ENCODE measurements around the gene ACTR3. TPM values are rescaled to one million over a fixed set of nuclear protein-coding genes. Genes with fewer than 3 reads are reported as not detected.
"Not testable (repeated sequence)": the region's sequence is repeated elsewhere in the genome, so short reads cannot be mapped to it uniquely, and the experiment has no call there.

ACTR3 gene
- total RNA-seq, 1 donor from 2014 or later, result 155 TPM

DNA sequence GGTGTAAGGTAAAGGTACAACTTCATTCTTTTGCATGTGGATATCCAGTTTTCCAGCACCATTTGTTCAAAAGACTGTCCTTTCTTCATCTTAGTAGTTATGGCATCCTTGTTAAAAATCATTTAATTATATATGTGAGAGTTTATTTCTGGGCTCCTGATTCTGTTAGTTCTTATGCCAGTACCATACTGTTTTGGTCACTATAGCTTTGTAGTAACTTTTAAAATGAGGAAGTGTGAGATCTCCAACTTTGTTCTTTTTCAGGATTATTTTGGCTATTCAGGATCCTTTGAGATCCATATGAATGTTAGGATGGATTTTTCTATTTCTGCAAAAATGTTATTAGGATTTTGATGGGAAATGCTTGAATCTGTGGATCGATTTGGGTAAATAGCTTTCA is 16.8 kb downstream of the ACTR3 start:
- no peak for DNase-seq

DNA sequence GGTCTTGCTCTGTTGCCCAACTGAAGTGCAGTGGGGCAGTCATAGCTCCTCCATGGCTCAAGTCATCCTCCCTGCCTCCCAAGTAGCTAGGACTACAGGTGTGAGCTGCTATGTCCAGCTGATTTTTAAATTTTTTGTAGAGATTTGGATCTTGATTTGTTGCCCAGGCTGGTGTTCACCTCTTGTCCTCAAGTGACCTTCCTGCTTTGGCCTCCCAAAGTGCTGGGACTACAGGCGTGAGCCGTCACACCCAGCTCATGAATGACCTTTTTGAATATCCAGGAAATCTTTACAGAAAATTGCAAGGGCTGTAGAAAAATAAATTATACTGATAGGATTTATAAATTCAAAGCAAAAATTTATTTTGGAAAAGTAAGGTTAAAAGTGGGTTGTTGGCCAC is 17.4 kb downstream of the ACTR3 start:
- DNase-seq, result no peak

DNA sequence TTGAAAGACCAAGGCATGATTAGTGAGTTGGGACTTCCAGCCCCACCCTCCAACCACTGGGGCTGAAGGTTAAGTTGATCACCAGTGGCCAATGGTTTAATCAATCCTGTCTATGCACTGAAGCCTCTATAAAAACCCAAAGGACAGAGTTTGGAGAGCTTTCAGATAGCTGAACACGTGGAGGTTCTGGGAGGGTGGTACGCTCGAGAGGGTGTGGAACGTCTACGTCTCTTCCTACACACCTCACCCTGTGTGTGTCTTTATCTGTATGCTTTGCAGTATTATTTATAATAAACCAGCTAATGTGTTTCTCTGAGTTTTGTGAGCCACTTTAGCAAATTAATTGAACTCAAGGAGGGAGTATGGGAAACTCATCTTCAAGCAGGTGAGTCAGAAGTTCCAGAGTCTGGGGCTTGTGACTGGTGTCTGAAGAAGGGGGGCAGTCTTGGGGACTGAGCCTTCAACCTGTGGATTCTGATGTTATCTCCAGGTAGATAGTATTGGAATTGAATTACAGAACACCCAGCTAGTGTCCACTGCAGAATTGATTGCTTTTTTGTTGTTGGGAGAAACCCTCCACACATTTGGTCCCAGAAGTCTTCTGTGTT is 20.3 kb downstream of the ACTR3 start:
- no peak for DNase-seq

DNA sequence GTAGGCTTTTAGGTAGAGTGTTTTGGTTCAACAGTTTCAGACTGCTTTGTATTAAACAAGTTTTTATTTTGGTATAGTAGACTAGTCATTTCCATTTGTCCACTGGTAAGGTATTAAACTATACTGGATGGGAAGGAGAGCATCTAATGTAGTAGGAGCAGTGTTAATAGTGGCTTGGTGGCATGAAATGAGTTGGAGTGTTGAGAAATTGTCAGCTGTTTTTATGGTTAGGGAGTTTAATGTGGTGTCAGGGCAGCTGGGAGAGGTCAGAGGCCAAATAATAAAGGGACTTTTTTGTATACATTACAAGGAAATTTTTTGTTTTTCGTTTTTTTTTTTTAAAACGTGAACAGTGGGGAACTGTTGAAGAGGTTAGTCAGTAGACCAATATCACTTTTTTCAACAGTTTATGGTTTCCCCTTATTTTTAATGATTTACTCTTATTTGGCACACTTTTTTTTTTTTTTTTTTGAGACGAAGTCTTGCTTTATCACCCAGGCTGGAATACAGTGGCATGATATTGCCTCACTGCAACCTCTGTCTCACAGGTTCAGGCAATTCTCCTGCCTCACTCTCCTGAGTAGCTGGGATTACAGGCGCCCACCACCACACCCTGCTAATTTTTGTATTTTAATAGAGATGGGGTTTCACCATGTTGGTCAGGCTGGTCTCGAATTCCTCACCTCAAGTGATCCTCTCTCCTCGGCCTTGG is 21.2 kb downstream of the ACTR3 start:
- no peak for DNase-seq

DNA sequence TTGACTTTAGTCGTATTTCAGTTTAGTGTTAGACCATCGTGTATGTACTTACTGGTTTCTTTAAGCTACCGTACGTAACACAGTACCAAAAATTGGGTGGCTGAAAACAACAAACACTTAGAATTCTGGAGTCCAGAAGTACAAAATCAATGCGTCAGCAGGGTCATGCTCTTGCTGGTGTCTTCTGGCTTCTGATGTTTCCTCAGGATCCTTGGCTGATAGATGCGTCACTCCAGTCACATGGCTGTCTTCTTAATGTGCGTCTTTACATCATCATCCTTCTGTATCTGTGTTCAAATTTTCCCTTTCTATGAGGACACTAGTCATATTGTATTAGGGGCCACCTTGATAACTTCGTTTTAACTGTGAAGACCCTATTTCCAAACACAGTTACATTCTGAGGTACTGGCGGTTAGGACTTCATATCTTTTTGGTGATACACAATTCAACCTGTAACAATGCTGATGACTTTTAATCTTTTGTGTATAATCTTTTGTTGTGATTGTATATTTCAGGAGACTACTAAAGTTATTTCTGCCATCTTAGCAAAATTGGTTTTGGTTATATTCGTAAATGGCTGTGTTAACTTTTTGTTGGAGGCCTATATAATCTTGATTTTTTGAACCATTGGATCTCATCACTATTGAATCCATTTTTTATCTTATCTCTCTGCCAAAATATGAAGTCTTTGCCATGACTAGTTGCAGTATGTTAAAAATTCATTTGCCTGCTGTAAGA is 25.4 kb downstream of the ACTR3 start:
- no peak for DNase-seq

DNA sequence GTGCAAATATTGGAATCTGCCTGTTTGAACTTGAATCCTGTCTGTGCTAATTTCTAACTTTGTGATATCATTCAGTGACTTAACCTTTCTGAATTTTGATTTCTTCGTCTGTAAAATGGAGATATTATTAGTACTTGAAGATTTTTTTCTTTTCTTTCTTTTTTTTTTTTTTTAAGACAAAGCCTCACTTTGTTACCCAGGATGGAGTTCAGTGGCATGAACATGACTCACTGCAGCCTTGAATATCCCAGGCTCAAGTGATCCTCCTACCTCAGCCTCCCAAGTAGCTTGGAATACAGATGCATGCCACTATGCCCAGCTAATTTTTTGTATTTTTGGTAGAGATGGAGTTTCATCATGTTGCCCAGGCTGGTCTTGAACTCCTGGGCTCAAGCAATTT is 28.3 kb downstream of the ACTR3 start:
- no peak for DNase-seq

DNA sequence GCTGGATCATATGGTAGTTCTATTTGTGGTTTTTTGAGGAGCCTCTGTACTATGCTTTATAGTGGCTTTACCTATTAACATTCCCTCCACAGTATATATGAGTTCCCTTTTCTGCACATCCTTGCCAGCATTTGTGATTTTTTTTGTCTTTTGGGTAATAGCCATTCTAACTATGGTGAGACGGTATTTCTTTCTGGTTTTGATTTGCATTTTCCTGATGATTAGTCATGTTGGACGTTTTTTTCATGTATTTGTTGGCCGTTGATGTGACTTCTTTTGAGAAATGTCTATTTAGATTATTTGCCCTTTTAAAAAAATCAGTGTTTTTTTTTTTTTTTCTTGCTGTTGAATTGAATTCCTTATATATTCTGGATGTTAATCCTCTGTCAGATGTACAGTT is 31.1 kb downstream of the ACTR3 start:
- DNase-seq, result no peak

DNA sequence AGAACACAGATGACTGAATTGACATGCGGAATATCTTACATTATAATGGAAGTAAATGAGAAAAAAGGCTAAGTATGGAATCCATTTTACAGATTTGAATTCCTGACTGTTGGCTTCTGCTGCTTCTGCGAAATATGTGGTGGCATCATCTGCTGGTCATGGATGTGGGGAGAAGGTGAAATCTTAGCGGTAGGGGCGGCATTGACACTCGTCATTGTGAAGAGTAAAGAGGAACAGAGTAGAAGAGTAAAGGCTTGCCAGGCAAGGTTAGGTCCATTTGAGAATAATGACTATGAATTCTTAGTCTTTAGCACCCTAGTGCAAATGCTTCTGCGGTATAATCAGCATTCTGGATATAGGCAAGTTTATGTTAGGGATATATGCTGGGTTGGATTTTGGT is 32.4 kb downstream of the ACTR3 start:
- no peak for DNase-seq

DNA sequence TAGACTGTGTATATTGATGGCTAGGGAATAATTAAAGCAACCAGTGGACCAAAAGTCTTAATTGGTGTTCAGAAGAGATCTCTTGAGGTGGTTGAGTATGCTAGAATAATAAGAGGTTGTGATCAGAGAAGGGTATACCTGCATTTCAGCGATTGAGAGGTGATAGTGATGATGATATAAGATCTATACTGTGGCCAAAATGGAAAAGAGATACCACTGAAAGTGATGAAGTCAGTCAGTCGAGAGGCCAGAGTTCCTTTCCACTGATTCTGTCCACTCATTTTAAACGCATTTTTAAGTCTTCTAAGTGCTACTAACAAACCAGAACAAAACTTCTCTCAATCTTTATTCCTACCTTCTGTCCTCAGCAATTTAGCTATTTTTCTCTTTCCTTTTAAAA is 32.9 kb downstream of the ACTR3 start:
- no peak for DNase-seq

DNA sequence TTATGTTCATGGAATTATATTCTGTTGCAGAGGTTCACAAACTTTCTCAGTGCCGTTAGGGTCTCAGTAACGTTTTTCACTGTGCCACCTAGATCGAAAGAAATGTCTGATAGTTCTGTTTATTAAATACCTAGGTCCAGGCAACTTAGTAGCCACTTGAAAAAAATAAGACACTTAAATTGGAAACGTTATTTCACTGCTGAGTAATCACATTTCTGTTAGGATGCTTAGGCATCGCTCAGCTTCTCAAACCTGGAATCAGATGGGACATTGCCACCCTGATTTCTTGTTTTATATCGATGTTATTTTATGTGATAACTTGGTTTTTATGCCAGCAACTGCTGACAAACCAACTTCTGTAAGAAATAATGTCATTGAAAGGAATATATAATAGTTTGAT is 36.0 kb downstream of the ACTR3 start:
- no peak for DNase-seq

DNA sequence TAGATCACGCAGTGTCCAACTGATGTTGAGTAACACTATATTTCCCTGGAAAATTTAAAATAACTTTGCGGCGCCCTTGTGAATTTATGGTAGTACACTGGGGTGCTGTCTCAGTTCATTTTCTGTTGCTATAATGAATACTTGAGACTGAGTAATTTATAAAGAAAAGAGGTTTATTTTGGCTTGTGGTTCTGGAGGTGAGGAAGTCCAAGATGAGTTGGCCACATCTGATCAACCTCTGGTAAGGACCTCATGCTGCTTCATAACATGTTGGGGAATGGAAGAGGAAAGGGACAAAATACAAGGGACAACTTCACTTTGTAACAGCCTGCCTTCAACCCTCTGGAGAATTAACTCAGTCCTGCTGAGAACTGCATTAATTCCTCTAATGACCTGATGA is 36.4 kb downstream of the ACTR3 start:
- no peak for DNase-seq

DNA sequence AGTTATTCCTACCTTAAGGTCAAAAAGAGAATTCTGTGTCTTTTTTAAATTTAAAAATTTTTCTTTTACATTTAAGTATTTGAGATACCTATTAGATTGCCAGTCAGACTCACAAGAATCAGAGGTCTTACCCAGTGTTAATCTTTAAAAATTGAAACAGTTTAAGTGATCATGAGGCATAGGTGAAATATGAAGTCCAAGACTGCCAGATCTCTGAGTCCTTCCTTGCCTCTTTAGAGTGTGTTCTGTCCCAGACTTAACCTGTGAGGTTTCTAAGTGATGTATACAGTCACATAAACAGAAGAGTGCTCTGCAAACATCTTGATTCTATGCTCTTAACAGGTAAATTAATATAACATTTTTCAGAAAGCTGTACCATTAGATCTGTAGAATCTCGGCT is 40.6 kb downstream of the ACTR3 start:
- DNase-seq, result no peak

DNA sequence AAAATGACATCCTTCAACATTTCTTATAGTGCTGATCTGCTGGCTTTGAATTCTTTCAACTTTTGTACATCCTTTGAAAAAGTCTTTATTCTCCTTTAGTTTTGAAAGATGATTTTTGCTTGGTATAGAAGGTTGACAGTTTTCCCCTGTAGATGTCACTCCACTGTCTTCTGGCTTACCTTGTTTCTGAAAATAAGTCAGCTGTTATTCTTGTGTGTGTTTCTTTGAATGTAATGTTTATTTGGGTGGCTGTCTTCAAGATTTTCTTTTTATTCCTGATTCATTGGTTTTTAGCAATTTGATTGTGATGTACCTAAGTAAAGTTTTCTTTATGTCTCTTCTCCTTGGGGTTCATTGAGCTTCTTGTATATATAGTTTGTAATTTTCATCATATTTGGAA is 47.6 kb downstream of the ACTR3 start:
- DNase-seq, result no peak

DNA sequence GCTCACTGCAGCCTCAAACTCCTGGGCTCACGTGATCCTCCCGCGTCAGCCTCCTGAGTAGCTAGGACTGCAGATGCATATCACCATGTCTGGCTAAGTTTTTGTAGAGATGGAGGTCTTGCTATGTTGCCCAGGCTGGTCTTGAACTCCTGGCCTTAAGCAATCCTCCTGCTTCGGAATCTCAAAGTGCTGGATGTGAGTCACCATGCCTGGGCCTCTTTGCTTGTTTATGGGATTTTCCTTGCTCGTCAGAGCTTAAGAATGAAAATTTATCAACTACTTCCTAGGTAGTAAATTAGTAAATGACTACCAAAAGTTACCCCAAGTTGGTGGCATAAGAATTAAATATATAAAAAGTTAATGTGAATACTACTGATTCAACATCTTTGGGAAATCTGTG is 51.0 kb downstream of the ACTR3 start:
- no peak for DNase-seq

DNA sequence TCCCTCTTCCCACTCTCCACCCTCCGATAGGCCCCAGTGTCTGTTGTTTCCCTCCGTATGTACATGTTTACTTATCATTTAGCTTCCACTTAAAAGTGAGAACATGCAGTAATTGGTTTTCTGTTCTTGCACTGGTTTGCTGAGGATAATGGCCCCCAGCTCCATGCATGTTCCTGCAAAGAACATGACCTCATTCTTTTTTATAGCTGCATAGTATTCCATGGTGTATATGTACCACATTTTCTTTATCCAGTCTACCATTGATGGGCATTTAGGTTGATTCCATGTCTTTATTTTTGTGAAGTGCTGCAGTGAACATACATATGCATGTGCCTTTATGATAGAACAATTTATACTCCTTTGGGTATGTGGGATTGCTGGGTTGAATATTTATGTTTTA is 55.9 kb downstream of the ACTR3 start:
- not testable (repeated sequence) for DNase-seq

DNA sequence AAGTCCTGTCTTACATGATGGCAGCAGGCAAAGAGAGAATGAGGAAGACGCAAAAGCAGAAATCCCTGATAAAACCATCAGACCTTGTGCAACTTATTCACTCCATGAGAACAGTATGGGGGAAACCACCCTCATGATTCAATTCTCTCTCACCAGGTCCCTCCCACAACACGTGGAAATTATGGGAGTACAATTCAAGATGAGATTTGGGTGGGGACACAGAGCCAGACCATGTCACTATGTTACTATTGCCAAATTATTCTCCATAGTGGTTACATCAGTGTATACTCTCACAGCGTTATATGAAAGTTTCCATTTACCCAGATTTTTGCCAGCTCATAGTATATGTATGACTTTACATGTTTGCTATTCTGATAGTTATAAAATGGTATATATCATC is 61.0 kb downstream of the ACTR3 start:
- DNase-seq, result not testable (repeated sequence)

DNA sequence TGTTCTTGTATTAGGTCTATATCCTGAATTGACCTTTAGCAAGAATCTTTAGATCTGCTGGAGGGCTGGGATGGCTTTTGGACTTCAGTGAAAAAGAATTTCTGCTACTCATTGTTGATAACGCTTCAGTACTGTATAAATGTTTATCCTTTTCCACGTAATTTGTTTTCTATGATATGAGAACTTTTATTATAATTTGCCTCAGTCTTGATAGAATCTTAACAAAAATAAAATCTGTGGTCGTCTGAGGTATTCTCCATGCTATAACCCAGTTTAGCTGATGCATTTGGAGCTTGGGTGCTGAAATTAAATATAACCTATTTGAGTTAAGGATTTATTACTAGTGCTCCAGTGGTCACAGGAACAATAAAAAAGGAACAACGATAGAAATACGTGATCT is 71.1 kb downstream of the ACTR3 start:
- DNase-seq, result no peak

DNA sequence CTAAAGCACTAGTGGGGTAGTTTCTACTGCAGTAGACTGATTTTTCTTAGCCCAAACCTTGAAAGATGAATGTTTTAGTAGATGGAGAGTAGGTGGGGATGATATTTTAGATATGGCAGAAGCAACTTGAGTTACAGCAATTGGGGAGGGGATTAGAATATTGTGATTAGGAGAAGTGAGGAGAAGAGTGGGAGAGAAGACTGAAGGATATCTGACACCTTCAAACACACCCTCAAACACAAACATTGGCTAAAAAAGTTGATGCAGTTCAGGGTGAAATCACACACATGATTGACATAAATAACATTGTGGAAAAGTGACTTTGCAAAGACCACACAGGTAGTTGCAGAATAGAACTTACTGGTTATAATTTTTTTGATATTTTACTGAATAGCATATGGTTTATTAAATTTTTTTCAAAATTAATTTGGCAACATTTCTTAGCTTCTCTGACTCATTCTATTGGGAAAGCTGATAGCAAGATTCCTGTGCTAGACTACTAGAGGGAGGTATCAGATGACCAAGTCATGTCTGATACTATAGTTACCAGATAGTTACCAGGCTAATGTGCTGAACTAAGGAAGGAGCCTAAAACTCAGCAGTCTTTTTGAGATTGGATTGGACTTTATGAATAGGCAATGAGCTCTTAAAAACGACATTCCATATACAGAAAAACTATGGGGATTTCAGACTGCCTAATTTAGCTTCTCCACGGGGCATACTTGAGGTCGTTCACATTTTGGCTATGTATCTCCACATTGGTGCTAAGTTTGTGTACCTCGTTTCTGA is 73.0 kb downstream of the ACTR3 start:
- DNase-seq, result no peak

DNA sequence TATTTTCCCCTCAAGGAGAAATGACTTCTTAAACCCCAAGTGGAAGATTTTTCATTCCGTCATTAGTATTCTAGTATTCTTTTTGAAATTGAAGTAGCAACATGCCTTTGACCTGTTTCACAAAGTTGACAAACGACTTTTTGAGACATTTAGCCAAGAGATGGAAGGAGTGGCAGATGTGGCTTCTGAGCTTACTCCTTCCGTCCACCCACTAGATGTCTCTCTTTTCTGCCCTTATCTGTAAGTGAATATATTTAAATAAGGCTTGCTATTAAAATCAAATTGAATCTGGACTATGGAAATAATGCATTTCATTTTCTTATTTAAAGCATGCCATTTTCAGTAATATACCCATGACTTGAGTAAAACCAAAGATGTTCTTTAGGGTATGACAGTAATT is 74.1 kb downstream of the ACTR3 start:
- no peak for DNase-seq

DNA sequence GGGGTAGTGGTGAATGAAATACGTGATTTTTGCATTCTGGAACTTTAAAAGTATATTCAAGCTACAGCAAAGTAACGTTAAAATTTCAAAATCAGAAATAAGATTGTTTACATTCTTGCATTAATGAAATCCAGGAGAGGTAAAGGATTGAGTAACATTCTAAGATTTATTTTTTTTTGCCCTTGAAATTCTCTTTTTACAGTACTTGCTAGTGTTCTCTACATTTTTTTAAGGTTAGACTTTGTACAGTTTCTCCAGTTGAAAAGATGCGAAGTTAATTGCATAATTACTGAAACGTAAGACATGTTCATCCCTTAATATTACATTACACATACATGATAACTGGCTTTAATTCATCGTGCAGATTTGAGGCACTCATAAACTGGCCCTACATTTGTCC is 74.5 kb downstream of the ACTR3 start:
- DNase-seq, result no peak

DNA sequence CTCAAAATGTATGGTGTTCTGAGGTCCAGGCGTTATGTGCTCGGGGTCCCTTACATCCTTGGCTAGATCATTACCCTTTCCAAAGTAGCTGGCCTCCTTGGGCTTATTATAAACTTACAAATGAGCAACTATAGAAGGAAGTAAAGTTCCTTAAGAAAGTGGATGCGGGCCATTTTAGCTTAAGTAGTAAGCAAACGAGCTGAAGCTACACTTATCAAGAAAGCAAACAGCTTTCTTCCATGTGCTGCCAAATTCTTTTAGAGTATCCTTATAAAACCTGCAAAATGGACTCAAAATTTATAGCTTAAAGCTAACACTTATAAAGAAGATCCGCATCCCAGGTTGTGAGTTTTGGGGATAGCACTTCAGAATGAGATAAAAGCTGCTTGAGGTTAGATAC is 75.3 kb downstream of the ACTR3 start:
- DNase-seq, result no peak

DNA sequence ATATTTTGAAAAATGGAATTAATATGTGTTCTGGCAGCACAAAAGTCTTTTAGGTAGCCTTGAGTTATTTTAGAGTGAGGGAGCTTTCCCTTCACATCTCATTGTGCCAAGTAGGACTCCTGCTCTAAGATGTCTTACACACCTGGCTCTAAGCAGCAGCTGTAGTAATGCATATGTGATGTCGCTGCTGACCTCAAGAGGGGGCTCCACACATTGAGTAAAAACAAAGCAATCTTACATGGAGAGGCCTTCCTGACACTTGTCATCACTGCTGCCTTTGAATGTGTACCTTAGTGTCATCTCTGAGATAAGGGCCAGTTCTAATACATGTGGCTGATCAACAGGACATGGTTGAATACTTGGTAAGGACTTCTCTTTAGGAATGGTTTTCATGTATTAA is 75.8 kb downstream of the ACTR3 start:
- no peak for DNase-seq

DNA sequence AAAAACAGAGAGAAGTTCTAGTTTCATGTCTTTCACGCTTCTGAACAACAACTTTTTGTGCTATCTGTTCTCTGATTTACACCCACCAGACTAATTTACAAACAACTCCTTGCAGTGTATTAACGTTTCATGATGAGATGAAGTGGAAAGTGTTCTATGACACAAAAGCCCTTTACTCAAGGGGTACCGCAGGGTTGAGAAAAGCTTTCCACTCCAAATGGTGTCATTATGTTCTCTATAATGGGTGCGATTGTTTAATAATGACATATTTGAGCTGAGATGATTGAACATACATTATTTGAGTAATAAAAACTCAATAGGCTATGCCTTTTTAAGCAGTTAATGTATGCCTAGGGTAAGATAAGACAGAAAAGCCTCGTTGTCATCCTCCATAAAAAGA is 76.3 kb downstream of the ACTR3 start:
- DNase-seq, result no peak
